Measurements from ENCODE around the gene UBAC1. TPM values are rescaled to one million over a fixed set of nuclear protein-coding genes. Genes with fewer than 3 reads are reported as not detected.

Gene UBAC1
- total RNA-seq, 1 donor from 2014 or later, result 25.5 TPM

DNA sequence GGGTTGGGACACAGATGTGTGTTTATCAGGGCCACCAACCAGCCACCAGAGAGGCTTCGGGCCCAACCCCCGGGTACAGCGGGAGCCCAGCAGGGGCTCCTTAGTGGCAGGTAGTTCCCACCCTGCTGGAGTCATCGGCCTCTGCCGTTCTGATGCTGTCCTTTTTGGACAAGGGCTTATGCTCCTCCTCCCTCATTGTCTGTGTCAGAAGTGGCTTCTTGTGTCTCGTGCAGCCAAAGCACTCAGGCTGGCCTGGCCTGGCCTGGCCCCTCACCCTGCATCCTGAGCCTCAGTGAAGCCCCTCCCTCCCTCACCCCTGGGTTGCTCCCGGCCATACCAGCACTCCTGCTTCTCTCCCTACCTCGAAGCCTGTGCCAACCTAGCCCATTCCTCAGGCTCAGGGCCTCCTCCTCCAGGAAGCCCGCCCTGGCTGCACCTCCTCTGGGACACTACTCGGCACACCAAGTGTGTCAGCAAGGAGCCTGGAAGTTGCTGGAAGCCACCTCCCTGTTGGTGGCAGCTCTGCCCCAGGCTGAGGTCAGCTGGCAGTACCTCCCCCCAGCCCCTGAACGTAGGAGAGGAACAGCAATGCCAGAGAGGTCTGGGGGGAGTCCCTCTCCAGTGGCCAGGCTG lies 4.1 kb upstream of the UBAC1 start:
- H3K9me3 Mint-ChIP-seq, result no peaks in the 10 kb centered on the region
- no peak for TF ChIP-seq CTCF (IDR thresholded peaks at IDR 0.05)
- ChIA-PET POLR2A (no interaction called here), CTCF (interaction anchor here (1.4 to 5.7 kb wide), 2 partner anchors 11 to 156 kb away, joined by 3 to 68 read pairs; partner anchors contain the start of gene TMEM250)
- peaks cover 21% of the 10 kb centered on the region for H3K4me1 Mint-ChIP-seq
- peaks cover 16% of the 10 kb centered on the region for H3K27me3 Mint-ChIP-seq
- intact Hi-C loops (cut with micrococcal nuclease), result loop anchor here (10.0 kb wide), 1 partner anchor 1900 kb away; the partner anchor contains the start of gene BRD3
- H3K36me3 Mint-ChIP-seq (ENCODE audit: low read depth), result peaks cover 3% of the 10 kb centered on the region
- H3K4me3 Mint-ChIP-seq, result no peak overlapping the region
- DNase-seq, result no peak
- H3K27ac Mint-ChIP-seq, result no peak overlapping the region
- no peak for ATAC-seq (ENCODE audit: low read depth)

DNA sequence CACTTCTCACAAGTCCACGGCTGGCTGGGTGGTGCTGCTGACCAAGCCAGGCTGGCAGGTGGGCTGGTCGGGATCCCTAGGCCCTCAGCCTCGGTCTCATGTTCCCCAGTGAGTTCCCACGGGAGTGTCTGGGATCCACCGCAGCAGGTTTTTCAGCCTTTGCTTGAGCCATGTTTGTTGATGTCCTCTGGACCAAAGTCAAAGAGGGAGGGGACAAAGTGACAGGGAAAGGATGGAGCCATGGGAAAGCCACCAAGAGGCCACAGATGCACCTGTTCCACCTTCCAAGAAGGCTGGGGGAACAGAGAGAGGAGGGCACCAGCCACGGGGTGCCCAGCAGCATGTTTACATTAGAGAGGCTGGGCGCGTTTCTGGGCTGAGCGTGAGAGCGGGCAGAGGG lies 2.8 kb upstream of the UBAC1 start:
- Mint-ChIP-seq H3K9me3 (no peaks in the 10 kb centered on the region), H3K27ac (no peak overlapping the region), H3K36me3 (ENCODE audit: low read depth) (peaks cover 3% of the 10 kb centered on the region), H3K4me3 (no peak overlapping the region), H3K4me1 (peaks cover 31% of the 10 kb centered on the region), H3K27me3 (peaks cover 12% of the 10 kb centered on the region)
- ChIA-PET POLR2A (no interaction called here), CTCF (no interaction called here)
- DNase-seq, result no peak
- no peak for ATAC-seq (ENCODE audit: low read depth)
- TF ChIP-seq CTCF (IDR thresholded peaks at IDR 0.05), result no peak
- intact Hi-C loops (cut with micrococcal nuclease), result loop anchor here (5.0 to 10.0 kb wide), 3 partner anchors 303 to 1899 kb away; partner anchors contain the start of genes BRD3 and PAXX

- Mint-ChIP-seq H3K36me3 (ENCODE audit: low read depth) (peaks cover 3% of the 10 kb centered on the region), H3K9me3 (no peaks in the 10 kb centered on the region), H3K27me3 (peaks cover 12% of the 10 kb centered on the region), H3K4me1 (peaks cover 35% of the 10 kb centered on the region), H3K4me3 (no peak overlapping the region), H3K27ac (no peak overlapping the region)
- POLR2A ChIA-PET, result no interaction called here
- intact Hi-C loops (cut with micrococcal nuclease), result loop anchor here (5.0 to 10.0 kb wide), 3 partner anchors 304 to 1899 kb away; partner anchors contain the start of genes BRD3 and PAXX
- no peak for DNase-seq
- no peak for ATAC-seq (ENCODE audit: low read depth)
- CTCF ChIA-PET, result no interaction called here
- no peak for TF ChIP-seq CTCF (IDR thresholded peaks at IDR 0.05)
These were observed 2.2 kb upstream of the UBAC1 start for GRCh38 chr9:135963338-135963737.

DNA sequence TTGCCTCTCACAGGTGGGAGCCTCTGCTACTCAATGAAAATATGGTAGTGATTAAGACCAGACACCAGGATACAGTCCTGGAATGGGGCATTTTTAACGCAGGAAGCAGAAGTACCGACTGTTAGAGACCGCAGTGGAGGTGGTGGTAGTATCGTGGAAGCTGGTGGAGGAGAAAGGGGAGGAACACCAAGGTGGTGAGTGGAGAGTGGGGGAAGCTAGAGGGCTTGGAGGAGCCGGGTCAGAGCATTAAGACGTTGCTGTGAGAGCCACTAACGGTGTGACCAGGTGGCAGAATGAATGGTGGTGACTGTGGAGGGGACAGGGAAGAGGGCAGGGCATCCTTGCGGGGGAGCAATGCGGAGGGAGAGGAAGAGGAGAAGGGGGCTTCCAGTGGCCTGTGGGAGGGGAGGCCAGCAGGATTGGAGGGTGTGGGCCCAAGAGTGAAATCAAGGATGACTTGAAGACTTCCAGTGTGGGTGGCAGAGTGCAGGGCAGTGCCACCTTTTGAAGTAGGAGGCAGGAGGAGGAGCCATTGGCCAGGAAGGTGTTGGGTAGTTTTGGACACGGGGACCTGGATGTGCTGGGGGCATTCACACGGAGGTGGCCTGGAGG lies 1.6 kb upstream of the UBAC1 start:
- peaks cover 12% of the 10 kb centered on the region for H3K27me3 Mint-ChIP-seq
- DNase-seq, result no peak
- H3K4me1 Mint-ChIP-seq, result peaks cover 33% of the 10 kb centered on the region
- no peak for ATAC-seq (ENCODE audit: low read depth)
- peaks cover 3% of the 10 kb centered on the region for H3K36me3 Mint-ChIP-seq (ENCODE audit: low read depth)
- intact Hi-C loops (cut with micrococcal nuclease), result loop anchor here (5.0 to 10.0 kb wide), 3 partner anchors 304 to 1898 kb away; partner anchors contain the start of genes BRD3 and PAXX
- no peak overlapping the region for H3K4me3 Mint-ChIP-seq
- TF ChIP-seq CTCF (IDR thresholded peaks at IDR 0.05), result no peak
- ChIA-PET CTCF (no interaction called here), POLR2A (no interaction called here)
- H3K9me3 Mint-ChIP-seq, result no peaks in the 10 kb centered on the region
- H3K27ac Mint-ChIP-seq, result no peak overlapping the region
